Duodenal mucosa (tissue), 2 donors: ENCODE measurements around the gene FAM83G.
"Not testable (repeated sequence)": the region's sequence is repeated elsewhere in the genome, so short reads cannot be mapped to it uniquely, and the experiment has no call there.

ENCODE experiments used
- H3K27ac ChIP-seq: one replicate; pipeline ENCODE4 v1.7.0; 2013; ENCODE audit warnings: low read depth, low read length
- H3K27me3 ChIP-seq, 2 donors: one replicate each; pipeline ENCODE4 v1.7.0; 2013; ENCODE audit warnings: low read length in 2 of 2, control low read depth in 1 of 2; ENCODE audit not compliant: insufficient read depth in 2 of 2, control insufficient read depth in 1 of 2
- H3K36me3 ChIP-seq, 2 donors: one replicate each; pipeline ENCODE4 v1.7.0; 2013; ENCODE audit warnings: low read length in 2 of 2, control low read depth in 1 of 2; ENCODE audit not compliant: insufficient read depth in 2 of 2, control insufficient read depth in 1 of 2
- H3K4me1 ChIP-seq, 2 donors: one replicate each; pipeline ENCODE4 v1.7.0; 2013; ENCODE audit warnings: low read length in 2 of 2, control low read depth in 1 of 2; ENCODE audit not compliant: insufficient read depth in 2 of 2, control insufficient read depth in 1 of 2
- H3K4me3 ChIP-seq, 2 donors: one replicate each; pipeline ENCODE4 v1.7.0; 2013; ENCODE audit warnings: low read length in 2 of 2, low read depth in 1 of 2
- H3K9ac ChIP-seq, 2 donors: one replicate each; pipeline ENCODE4 v1.7.0; 2013; ENCODE audit warnings: low read length in 2 of 2, low read depth in 1 of 2
- H3K9me3 ChIP-seq, 2 donors: one replicate each; pipeline ENCODE4 v1.7.0; 2013; ENCODE audit warnings: low read length in 2 of 2, control low read depth in 1 of 2; ENCODE audit not compliant: control insufficient read depth in 1 of 2

Gene FAM83G

GRCh38 chr17:19038007-19038406, 33.4 kb upstream of the FAM83G start:
- H3K4me1 ChIP-seq, H3K9me3 ChIP-seq, H3K4me3 ChIP-seq, H3K36me3 ChIP-seq, H3K27me3 ChIP-seq, H3K27ac ChIP-seq, H3K9ac ChIP-seq: not testable (repeated sequence)

DNA sequence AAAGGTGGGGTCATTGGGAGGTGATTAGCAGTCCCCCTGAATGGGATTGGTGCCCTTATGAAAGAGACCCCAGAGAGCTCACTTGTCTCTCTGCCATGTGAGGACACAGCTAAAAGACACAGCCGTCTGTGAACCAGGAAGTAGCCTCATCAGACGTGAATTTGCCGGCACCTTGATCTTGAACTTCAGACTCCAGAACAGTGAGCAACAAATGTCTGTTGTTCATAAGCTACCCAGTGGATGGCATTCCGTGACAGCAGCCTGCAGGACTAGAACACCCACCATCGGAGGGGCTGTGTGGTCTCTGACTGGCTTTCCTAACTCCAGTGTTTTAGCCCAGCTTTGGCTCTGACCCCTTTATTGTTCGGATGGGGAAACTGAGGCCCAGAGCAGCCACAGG, 33.0 kb upstream of the FAM83G start:
- not testable (repeated sequence) for H3K4me1 ChIP-seq, H3K27me3 ChIP-seq, H3K4me3 ChIP-seq, H3K27ac ChIP-seq, H3K36me3 ChIP-seq, H3K9me3 ChIP-seq, H3K9ac ChIP-seq

DNA sequence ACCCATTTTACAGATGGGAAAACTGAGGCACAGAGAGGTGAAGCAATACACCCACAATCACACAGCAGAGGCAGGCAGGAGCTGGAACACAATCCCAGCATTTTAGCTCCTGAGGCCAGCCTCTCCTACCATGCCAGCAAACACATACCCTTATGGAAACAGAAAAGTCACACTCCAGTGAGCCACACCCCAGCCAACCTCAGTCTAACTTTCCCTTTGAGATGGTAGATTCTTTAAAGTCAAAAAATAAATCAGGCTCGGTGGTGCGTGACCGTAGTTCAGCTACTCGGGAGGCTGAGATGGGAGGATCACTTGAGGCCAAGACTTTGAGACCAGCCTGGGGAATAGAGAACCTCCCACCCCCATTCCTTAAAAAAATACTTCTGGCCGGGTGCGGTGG, 31.6 kb upstream of the FAM83G start:
- H3K4me3 ChIP-seq, H3K9ac ChIP-seq, H3K9me3 ChIP-seq, H3K27ac ChIP-seq, H3K36me3 ChIP-seq, H3K27me3 ChIP-seq, H3K4me1 ChIP-seq: not testable (repeated sequence)

- H3K4me3 ChIP-seq, H3K27me3 ChIP-seq, H3K36me3 ChIP-seq, H3K27ac ChIP-seq, H3K4me1 ChIP-seq, H3K9me3 ChIP-seq, H3K9ac ChIP-seq: not testable (repeated sequence)
Measured at GRCh38 chr17:19032377-19032988, 27.9 kb upstream of the FAM83G start.

GRCh38 chr17:19031729-19032128, 27.2 kb upstream of the FAM83G start:
- not testable (repeated sequence) for H3K9me3 ChIP-seq, H3K4me1 ChIP-seq, H3K27me3 ChIP-seq, H3K9ac ChIP-seq, H3K36me3 ChIP-seq, H3K27ac ChIP-seq, H3K4me3 ChIP-seq

DNA sequence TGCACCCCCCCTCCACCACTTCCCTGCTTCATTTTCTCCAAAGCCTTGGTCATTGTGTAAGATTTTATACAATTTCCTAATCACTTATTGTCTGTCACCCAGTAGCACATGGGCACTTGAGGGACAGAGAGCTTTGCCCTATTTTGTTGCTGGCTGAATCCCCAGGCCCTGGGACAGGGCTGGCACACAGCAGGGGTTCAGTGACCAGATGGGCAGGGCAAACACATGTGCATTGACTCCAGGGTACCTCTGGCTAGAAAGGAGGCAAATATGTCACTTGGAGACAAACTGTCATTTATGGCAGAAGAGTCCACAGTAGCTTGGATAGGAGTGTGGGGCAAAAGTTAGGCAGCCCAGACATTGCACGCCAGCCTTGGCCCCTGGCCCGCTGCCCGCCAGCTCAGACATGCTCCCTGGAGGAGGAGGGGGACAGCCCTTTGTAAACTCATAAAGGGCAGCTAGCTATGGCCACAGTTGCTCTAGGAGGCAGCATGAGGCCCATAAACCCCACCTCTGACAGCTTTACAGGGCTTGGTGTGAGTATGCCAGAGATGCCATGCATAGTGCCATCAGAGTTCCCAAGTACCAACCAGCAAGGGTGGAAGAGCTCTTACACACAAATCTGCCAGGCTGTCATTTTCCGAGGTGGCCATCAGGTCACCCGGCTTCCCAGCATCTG, 26.3 kb upstream of the FAM83G start:
- H3K9me3 ChIP-seq, H3K4me1 ChIP-seq, H3K27ac ChIP-seq, H3K27me3 ChIP-seq, H3K4me3 ChIP-seq, H3K36me3 ChIP-seq, H3K9ac ChIP-seq: not testable (repeated sequence)

DNA sequence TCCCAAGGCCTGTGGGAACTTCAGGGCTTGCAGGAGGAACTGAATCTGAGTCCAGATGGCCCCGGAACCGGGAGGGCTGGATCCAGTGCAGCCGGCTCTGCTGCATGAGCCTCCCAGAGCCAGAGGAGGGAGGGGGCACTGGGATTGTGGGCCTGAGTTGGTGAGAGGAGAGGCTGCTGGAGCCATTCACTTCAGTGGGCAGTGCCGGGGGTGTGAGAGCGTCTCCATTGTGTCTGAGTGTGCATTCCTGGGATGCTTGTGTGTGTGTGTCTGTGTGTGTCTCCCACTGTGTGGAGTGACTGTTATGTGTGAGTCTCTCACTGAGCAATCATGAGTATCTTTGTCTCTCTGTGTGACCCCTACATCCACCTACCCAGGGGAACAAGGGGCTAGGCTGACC, 25.2 kb upstream of the FAM83G start:
- H3K4me1 ChIP-seq, H3K9ac ChIP-seq, H3K4me3 ChIP-seq, H3K9me3 ChIP-seq, H3K27ac ChIP-seq, H3K27me3 ChIP-seq, H3K36me3 ChIP-seq: not testable (repeated sequence)

GRCh38 chr17:19028671-19029070, 24.1 kb upstream of the FAM83G start:
- H3K9ac ChIP-seq, H3K9me3 ChIP-seq, H3K4me1 ChIP-seq, H3K4me3 ChIP-seq, H3K27me3 ChIP-seq, H3K36me3 ChIP-seq, H3K27ac ChIP-seq: not testable (repeated sequence)

- Histone ChIP-seq H3K9me3 (no peaks in the 10 kb centered on the region), H3K36me3 (no peaks in the 10 kb centered on the region), H3K4me3 (no peak overlapping the region), H3K27ac (no peak overlapping the region), H3K27me3 (no peaks in the 10 kb centered on the region), H3K9ac (no peak overlapping the region), H3K4me1 (no peaks in the 10 kb centered on the region)
Measured at GRCh38 chr17:19024101-19025078, 19.8 kb upstream of the FAM83G start.

DNA sequence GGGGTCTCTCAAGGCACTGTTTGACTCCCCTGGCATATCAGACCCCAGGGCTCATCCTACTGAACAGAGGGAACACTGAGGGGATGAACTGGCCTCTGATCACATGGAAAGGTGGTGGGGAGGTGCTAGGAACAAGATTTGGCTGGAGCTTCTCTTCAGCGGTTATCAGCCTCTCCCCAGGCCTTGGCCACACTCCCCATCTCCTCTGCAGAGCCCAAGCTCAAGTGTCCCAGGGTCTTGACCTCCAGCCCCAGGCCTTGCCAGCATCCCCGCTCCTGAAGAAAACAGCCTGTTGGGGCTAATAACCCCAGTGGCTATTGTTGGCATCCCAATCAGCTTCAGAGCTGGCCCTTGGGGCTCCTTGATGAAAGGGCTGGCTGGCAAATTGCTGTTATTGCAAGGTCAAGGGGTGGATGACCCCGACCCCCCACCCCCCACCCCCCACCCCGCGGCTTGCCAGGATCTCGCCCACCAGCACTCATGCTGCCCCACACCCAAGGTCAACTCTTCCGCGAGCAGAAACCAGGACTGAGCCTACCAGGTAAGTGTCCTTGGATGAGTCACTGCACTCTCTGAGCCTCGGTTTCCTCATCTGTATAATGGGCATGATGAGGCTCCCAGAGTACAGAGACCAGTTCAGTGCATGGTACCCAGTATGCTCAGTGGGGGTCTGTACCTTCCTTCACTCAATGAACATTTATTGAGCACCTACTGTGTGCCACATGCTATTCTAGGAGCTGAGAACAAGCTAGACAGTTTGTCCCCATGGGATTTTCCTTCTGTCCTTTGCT, 18.8 kb upstream of the FAM83G start:
- H3K9me3 ChIP-seq: no peaks in the 10 kb centered on the region
- peaks cover 0 to under 1% of the 10 kb centered on the region in 2 donors for H3K4me1 ChIP-seq
- H3K4me3 ChIP-seq: no peak overlapping the region
- no peak overlapping the region for H3K9ac ChIP-seq
- no peaks in the 10 kb centered on the region for H3K36me3 ChIP-seq
- no peak overlapping the region for H3K27ac ChIP-seq
- no peaks in the 10 kb centered on the region for H3K27me3 ChIP-seq
